NT2/D1 (cell line): ENCODE results near the gene AK5.

Experiments
- SUZ12 ChIP-seq: IDR thresholded peaks from 2 replicates; pipeline ENCODE4 v1.6.1; 2011; ENCODE audit not compliant: insufficient read length, insufficient read depth; ENCODE audit errors: extremely low read depth
- YY1 ChIP-seq: IDR thresholded peaks from 2 replicates; pipeline ENCODE4 v1.6.1; 2011; ENCODE audit not compliant: insufficient read length, insufficient read depth
- ZNF274 ChIP-seq: IDR thresholded peaks from 2 replicates; pipeline ENCODE4 v1.6.1; 2011; ENCODE audit warnings: mild to moderate bottlenecking, low read depth, low read length

DNA sequence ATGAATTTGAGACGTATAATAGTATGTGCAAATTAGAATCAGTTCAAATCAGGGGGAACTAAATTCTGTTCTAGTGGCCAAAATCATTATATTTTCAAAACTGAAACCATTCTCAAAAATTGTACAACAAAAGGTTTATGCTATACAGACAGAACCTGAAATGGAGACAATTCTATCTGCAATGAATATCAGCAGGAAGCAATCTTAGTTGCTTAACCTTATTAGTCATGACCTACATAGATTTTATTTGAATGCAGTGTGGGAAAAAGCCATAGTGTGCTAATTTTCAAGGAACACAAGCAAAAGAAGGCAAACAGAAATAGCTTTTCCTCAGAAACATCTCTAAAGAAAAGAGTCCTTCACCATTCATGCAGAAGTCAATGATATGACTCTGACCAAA lies 6.5 kb downstream of the AK5 start:
- TF ChIP-seq ZNF274: no peak
- TF ChIP-seq YY1: no peak
- TF ChIP-seq SUZ12: no peak
